Measurements from ENCODE around the gene SYNCRIP. TPM values are rescaled to one million over a fixed set of nuclear protein-coding genes. Genes with fewer than 3 reads are reported as not detected.

SYNCRIP gene
- total and polyA plus RNA-seq, 2 of the 13 experiments (the other 11 are each of a cell fraction or from before 2014, with no cell fraction given), result 8.1 to 112 TPM

DNA sequence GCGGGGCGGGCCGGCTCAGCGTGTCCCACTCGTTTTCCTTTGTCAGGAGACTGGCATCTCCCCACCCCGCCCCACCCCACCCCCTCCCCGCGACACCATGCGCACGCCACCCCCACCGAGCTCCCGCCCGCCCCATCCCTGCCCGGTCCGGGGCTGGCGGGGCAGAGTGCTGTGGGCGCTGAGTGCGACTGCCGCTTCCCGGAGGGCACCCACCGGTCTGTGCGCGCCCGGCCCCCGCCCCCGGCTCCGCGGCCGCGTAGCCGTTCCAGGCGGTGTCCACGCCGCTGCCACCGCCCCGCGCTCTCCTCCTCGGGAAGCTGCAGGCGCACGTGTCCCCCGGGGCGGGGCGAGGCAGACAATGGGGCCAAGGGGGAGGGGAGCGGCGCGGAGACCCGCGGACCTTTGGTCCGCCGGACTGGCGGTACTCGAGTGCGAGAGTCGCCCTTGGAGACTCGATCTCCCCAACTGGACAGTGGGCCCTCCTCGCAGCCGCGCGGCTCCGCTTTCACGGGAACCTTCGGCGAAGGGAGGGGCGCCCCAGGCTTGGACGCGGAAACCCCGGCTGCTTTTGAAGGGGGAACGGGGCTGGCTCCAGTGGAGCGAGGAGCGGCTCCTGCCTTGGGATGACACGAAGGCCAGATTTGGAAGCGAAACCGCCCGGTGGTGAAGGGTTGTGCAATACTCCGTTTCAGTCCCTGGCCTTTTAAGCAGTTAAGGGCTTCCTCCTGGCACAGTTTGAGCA is 1.0 kb upstream of the SYNCRIP start (continued):
- TF ChIP-seq, protein P1, sequence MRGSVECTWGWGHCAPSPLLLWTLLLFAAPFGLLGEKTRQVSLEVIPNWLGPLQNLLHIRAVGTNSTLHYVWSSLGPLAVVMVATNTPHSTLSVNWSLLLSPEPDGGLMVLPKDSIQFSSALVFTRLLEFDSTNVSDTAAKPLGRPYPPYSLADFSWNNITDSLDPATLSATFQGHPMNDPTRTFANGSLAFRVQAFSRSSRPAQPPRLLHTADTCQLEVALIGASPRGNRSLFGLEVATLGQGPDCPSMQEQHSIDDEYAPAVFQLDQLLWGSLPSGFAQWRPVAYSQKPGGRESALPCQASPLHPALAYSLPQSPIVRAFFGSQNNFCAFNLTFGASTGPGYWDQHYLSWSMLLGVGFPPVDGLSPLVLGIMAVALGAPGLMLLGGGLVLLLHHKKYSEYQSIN (CRISPR knock-in tag; IDR thresholded peaks at IDR 0.05; ENCODE audit: borderline replicate concordance), result no peak
- TF ChIP-seq SRSF1 (optimal IDR thresholded peaks at IDR 0.05; ENCODE audit: low read depth, low read length) (no peak), ISL2 (CRISPR knock-in tag; IDR thresholded peaks at IDR 0.05) (peak; percentile 65; the same call in 1 of the 2 replicates), MYC (CRISPR knock-in tag; IDR thresholded peaks at IDR 0.05; ENCODE audit: borderline replicate concordance) (peak; percentile 98), NR2C2 (CRISPR knock-in tag; IDR thresholded peaks at IDR 0.05; ENCODE audit: borderline replicate concordance) (0 out of 2 replicates have a peak, but pooled peaks have one; percentile 22), ZNF484 (CRISPR knock-in tag; IDR thresholded peaks at IDR 0.05; ENCODE audit: borderline replicate concordance, low read depth) (no peak), HMG20B (CRISPR knock-in tag; conservative IDR thresholded peaks at IDR 0.05) (0 out of 2 replicates have a peak, but pooled peaks have one; percentile 56), SMYD3 (CRISPR knock-in tag; IDR thresholded peaks at IDR 0.05) (no peak), ZNF652 (CRISPR knock-in tag; IDR thresholded peaks at IDR 0.05; ENCODE audit: borderline replicate concordance, low read depth) (no peak), ZNF563 (CRISPR knock-in tag; IDR thresholded peaks at IDR 0.05) (peak; percentile 84), HDAC1 (CRISPR knock-in tag; IDR thresholded peaks at IDR 0.05) (peak; percentile 82), SP4 (CRISPR knock-in tag; IDR thresholded peaks at IDR 0.05) (peak; percentile 31; the same call in 1 of the 2 replicates), ARID2 (CRISPR knock-in tag; IDR thresholded peaks at IDR 0.05; ENCODE audit: borderline replicate concordance) (no peak), POLR2A (IDR thresholded peaks at IDR 0.05; ENCODE audit: insufficient read depth in 1 of 2, low read depth in 2 of 2, low read length in 2 of 2) (peak; percentile 84 to 92), ZNF224 (CRISPR knock-in tag; IDR thresholded peaks at IDR 0.05) (0 out of 2 replicates have a peak, but pooled peaks have one; percentile 53), ZNF549 (CRISPR knock-in tag; IDR thresholded peaks at IDR 0.05) (no peak), GTF3A (CRISPR knock-in tag; conservative IDR thresholded peaks at IDR 0.05) (no peak), ZNF709 (CRISPR knock-in tag; IDR thresholded peaks at IDR 0.05) (peak; percentile 74), ZNF207 (IDR thresholded peaks at IDR 0.05; ENCODE audit: borderline replicate concordance) (no peak), RFX1 (IDR thresholded peaks at IDR 0.05) (no peak)
- TF ChIP-seq, protein P2, sequence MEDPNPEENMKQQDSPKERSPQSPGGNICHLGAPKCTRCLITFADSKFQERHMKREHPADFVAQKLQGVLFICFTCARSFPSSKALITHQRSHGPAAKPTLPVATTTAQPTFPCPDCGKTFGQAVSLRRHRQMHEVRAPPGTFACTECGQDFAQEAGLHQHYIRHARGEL (CRISPR knock-in tag; IDR thresholded peaks at IDR 0.05), result no peak
- TF ChIP-seq, protein P3, sequence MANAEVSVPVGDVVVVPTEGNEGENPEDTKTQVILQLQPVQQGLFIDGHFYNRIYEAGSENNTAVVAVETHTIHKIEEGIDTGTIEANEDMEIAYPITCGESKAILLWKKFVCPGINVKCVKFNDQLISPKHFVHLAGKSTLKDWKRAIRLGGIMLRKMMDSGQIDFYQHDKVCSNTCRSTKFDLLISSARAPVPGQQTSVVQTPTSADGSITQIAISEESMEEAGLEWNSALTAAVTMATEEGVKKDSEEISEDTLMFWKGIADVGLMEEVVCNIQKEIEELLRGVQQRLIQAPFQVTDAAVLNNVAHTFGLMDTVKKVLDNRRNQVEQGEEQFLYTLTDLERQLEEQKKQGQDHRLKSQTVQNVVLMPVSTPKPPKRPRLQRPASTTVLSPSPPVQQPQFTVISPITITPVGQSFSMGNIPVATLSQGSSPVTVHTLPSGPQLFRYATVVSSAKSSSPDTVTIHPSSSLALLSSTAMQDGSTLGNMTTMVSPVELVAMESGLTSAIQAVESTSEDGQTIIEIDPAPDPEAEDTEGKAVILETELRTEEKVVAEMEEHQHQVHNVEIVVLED (CRISPR knock-in tag; IDR thresholded peaks at IDR 0.05; ENCODE audit: borderline replicate concordance), result no peak; the same call in 1 of the 2 replicates
- TF ChIP-seq, protein P4, sequence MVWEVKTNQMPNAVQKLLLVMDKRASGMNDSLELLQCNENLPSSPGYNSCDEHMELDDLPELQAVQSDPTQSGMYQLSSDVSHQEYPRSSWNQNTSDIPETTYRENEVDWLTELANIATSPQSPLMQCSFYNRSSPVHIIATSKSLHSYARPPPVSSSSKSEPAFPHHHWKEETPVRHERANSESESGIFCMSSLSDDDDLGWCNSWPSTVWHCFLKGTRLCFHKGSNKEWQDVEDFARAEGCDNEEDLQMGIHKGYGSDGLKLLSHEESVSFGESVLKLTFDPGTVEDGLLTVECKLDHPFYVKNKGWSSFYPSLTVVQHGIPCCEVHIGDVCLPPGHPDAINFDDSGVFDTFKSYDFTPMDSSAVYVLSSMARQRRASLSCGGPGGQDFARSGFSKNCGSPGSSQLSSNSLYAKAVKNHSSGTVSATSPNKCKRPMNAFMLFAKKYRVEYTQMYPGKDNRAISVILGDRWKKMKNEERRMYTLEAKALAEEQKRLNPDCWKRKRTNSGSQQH (CRISPR knock-in tag; IDR thresholded peaks at IDR 0.05; ENCODE audit: low read depth), result peak; percentile 75; the same call in 1 of the 2 replicates
- TF ChIP-seq, protein P5, sequence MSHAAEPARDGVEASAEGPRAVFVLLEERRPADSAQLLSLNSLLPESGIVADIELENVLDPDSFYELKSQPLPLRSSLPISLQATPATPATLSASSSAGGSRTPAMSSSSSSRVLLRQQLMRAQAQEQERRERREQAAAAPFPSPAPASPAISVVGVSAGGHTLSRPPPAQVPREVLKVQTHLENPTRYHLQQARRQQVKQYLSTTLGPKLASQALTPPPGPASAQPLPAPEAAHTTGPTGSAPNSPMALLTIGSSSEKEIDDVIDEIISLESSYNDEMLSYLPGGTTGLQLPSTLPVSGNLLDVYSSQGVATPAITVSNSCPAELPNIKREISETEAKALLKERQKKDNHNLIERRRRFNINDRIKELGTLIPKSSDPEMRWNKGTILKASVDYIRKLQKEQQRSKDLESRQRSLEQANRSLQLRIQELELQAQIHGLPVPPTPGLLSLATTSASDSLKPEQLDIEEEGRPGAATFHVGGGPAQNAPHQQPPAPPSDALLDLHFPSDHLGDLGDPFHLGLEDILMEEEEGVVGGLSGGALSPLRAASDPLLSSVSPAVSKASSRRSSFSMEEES (CRISPR knock-in tag; IDR thresholded peaks at IDR 0.05), result peak; percentile 53

Measured in HepG2 (cell line).